ENCODE measurements around the gene NR4A3.

NR4A3 gene

GRCh38 chr9:99873943-99874584 is 52.4 kb downstream of the NR4A3 start:
- no peak for DNase-seq (ENCODE audit: low read depth, low spot score)

- DNase-seq (ENCODE audit: low read depth, low spot score), result no peak
Observed at GRCh38 chr9:99876190-99876589, 54.5 kb downstream of the NR4A3 start.

GRCh38 chr9:99878651-99879050 is 57.0 kb downstream of the NR4A3 start:
- peak; percentile 66 for DNase-seq (ENCODE audit: low read depth, low spot score)

- DNase-seq (ENCODE audit: low read depth, low spot score), result no peak
Observed at GRCh38 chr9:99881769-99882168, 60.1 kb downstream of the NR4A3 start.

GRCh38 chr9:99885747-99886146 is 64.1 kb downstream of the NR4A3 start:
- no peak for DNase-seq (ENCODE audit: low read depth, low spot score)

GRCh38 chr9:99889120-99889519 is 67.4 kb downstream of the NR4A3 start:
- no peak for DNase-seq (ENCODE audit: low read depth, low spot score)

GRCh38 chr9:99894826-99895225 is 73.1 kb downstream of the NR4A3 start:
- DNase-seq (ENCODE audit: low read depth, low spot score), result no peak

GRCh38 chr9:99895510-99895909 is 73.8 kb downstream of the NR4A3 start:
- DNase-seq (ENCODE audit: low read depth, low spot score), result no peak

GRCh38 chr9:99896119-99896518 is 74.4 kb downstream of the NR4A3 start:
- DNase-seq (ENCODE audit: low read depth, low spot score), result no peak

- DNase-seq (ENCODE audit: low read depth, low spot score), result no peak
Observed at GRCh38 chr9:99903393-99903792, 81.7 kb downstream of the NR4A3 start.

- DNase-seq (ENCODE audit: low read depth, low spot score), result no peak
Observed at GRCh38 chr9:99905833-99906402, 84.2 kb downstream of the NR4A3 start.

- peak; percentile 86 for DNase-seq (ENCODE audit: low read depth, low spot score)
Observed at GRCh38 chr9:99906403-99907207, 84.9 kb downstream of the NR4A3 start, which contains the start of gene STX17. TSS of gene STX17 (plus strand) at chr9:99906654. CDS start at chr9:99915240, 8,586 bp downstream.

GRCh38 chr9:99907208-99907532 is 85.5 kb downstream of the NR4A3 start:
- no peak for DNase-seq (ENCODE audit: low read depth, low spot score)

GRCh38 chr9:99911600-99911999 is 89.9 kb downstream of the NR4A3 start:
- no peak for DNase-seq (ENCODE audit: low read depth, low spot score)
